Measurements from ENCODE around the gene PLEKHA7.

DNA sequence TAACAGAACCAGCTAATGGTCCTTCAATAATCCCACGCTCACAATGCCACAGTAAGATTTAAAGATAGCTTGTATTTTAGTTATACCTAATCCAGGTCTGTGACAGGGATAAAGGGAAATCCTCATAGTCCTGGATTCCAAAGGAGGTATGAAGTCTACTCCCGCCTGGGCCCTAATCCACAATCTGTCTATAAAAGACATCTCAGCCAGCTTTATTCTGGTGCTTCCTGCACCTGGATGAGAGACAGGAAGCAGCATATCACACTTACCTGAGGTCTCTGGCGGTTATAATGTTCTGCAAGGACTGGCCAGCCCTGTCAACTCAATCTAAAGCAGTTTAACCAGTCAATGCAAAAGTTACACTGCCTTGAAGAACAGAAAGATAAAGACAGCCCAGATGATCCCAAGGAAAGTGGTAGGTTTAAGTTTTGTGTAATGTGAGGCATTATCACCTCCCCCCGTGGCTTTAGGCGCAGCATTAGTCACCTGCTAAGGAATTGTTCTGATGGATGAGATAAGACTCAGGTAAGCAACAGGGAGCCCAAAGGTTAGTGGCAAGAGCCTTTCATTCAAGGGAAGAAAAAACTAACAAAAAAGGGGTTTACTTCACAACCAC, 57.6 kb downstream of the PLEKHA7 start:
- TF ChIP-seq, protein P1, sequence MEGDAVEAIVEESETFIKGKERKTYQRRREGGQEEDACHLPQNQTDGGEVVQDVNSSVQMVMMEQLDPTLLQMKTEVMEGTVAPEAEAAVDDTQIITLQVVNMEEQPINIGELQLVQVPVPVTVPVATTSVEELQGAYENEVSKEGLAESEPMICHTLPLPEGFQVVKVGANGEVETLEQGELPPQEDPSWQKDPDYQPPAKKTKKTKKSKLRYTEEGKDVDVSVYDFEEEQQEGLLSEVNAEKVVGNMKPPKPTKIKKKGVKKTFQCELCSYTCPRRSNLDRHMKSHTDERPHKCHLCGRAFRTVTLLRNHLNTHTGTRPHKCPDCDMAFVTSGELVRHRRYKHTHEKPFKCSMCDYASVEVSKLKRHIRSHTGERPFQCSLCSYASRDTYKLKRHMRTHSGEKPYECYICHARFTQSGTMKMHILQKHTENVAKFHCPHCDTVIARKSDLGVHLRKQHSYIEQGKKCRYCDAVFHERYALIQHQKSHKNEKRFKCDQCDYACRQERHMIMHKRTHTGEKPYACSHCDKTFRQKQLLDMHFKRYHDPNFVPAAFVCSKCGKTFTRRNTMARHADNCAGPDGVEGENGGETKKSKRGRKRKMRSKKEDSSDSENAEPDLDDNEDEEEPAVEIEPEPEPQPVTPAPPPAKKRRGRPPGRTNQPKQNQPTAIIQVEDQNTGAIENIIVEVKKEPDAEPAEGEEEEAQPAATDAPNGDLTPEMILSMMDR (IDR thresholded peaks at IDR 0.05; ENCODE audit: low read depth, low read length) = no peak
- TF ChIP-seq POLR2A (IDR thresholded peaks at IDR 0.05; ENCODE audit: extremely low read depth, insufficient read length) = no peak
